Suprapubic skin (tissue), 4 donors: ENCODE measurements around the gene MCAT. TPM values are rescaled to one million over a fixed set of nuclear protein-coding genes. Genes with fewer than 3 reads are reported as not detected.
A peak's percentile ranks its signal among the peaks of the same experiment; 100 is the strongest.

Experiments
- DNase-seq, 2 donors: peaks; one replicate each; pipeline ENCODE4 v3.0.0-alpha.2; 2019; ENCODE audit warnings: low spot score in 2 of 2
- H3K27ac ChIP-seq: fragments of 200-600 bp; sonication (generic); one replicate; pipeline ENCODE4 v1.5.1; 2019
- H3K27me3 ChIP-seq: fragments of 200-600 bp; sonication (generic); one replicate; pipeline ENCODE4 v1.5.1; 2019
- H3K36me3 ChIP-seq: fragments of 200-600 bp; sonication (generic); one replicate; pipeline ENCODE4 v1.5.1; 2019
- H3K4me1 ChIP-seq: fragments of 200-600 bp; sonication (generic); one replicate; pipeline ENCODE4 v1.5.1; 2019
- H3K4me3 ChIP-seq: fragments of 200-600 bp; sonication (generic); one replicate; pipeline ENCODE4 v1.5.1; 2019; ENCODE audit warnings: mild to moderate bottlenecking
- H3K9me3 ChIP-seq: fragments of 200-600 bp; sonication (generic); one replicate; pipeline ENCODE4 v1.5.1; 2019
- EP300 ChIP-seq: sonication (generic); formaldehyde crosslinking; IDR thresholded peaks from one replicate; pipeline ENCODE4 v1.6.1; 2017; ENCODE audit warnings: antibody characterized with exemption
- POLR2A ChIP-seq, 2 donors: fragments of 450-650 bp; IDR thresholded peaks; one replicate each; pipeline ENCODE4 v1.6.1; 2017; ENCODE audit warnings: antibody characterized with exemption in 2 of 2, mild to moderate bottlenecking in 2 of 2, moderate library complexity in 2 of 2
- POLR2AphosphoS5 ChIP-seq, 3 donors: sonication (generic); formaldehyde crosslinking; IDR thresholded peaks; one replicate each; pipeline ENCODE4 v1.6.1; 2017; ENCODE audit warnings: antibody characterized with exemption in 3 of 3
- whole genome bisulfite sequencing: methylation state at CpG from one replicate; pipeline ENCODE4 v1.1.5; 2018; 5-methylcytosine and 5-hydroxymethylcytosine counted together
- total RNA-seq, 4 donors: library from RNA; depleted of rRNA; stranded (reverse); fragments of >200 nt; gene quantifications; one replicate each; pipeline ENCODE4 v1.1.0, GENCODE V29; 2016
- TF ChIP-seq, protein P1 (sequence below), 2 donors: fragments of 200-600 bp in 1 of 2; fragments of 450-650 bp in 1 of 2; sonication (generic) in 1 of 2; IDR thresholded peaks; one replicate each; pipeline ENCODE4 v1.5.1; 2016 to 2019; ENCODE audit warnings: antibody characterized with exemption in 2 of 2, mild to moderate bottlenecking in 1 of 2, moderate library complexity in 1 of 2

MCAT gene
- total RNA-seq, 4 donors from 2014 or later, result 21.1 to 38.0 (median 25.2) TPM

DNA sequence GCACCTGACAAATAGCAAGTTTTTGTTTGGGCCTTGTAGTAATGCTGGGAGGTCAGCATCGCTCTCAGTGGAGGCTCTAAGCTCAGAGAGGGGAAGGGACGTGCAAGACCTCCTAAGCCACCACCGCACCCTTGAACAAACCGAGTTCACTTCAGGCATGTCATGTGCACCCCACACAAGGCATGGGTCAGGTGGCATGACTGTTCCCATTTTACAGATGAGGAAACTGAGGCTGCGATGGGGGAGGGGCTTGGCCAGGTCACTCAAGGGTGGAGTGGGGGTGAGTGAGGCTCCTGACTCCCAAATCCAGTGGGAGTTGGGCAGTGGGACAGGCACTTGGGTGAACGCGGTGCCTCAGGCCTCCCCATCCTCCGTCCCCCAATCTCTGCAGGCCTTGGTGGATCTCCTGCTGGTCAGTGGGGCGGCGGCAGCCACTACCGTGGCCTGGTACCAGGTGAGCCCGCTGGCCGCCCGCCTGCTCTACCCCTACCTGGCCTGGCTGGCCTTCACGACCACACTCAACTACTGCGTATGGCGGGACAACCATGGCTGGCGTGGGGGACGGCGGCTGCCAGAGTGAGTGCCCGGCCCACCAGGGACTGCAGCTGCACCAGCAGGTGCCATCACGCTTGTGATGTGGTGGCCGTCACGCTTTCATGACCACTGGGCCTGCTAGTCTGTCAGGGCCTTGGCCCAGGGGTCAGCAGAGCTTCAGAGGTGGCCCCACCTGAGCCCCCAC, 19.4 kb upstream of the MCAT start:
- H3K4me3 ChIP-seq, result no peak overlapping the region
- WGBS, result 91% methylated on average over 7 of the region's 24 CpGs
- H3K27me3 ChIP-seq, result no peaks in the 10 kb centered on the region
- H3K4me1 ChIP-seq, result peaks cover 53% of the 10 kb centered on the region
- no peaks in the 10 kb centered on the region for H3K9me3 ChIP-seq
- no peak for DNase-seq
- H3K27ac ChIP-seq, result no peak overlapping the region
- H3K36me3 ChIP-seq, result peaks cover 39% of the 10 kb centered on the region
- TF ChIP-seq POLR2A (IDR thresholded peaks at IDR 0.05), result no peak
- TF ChIP-seq, protein P1, sequence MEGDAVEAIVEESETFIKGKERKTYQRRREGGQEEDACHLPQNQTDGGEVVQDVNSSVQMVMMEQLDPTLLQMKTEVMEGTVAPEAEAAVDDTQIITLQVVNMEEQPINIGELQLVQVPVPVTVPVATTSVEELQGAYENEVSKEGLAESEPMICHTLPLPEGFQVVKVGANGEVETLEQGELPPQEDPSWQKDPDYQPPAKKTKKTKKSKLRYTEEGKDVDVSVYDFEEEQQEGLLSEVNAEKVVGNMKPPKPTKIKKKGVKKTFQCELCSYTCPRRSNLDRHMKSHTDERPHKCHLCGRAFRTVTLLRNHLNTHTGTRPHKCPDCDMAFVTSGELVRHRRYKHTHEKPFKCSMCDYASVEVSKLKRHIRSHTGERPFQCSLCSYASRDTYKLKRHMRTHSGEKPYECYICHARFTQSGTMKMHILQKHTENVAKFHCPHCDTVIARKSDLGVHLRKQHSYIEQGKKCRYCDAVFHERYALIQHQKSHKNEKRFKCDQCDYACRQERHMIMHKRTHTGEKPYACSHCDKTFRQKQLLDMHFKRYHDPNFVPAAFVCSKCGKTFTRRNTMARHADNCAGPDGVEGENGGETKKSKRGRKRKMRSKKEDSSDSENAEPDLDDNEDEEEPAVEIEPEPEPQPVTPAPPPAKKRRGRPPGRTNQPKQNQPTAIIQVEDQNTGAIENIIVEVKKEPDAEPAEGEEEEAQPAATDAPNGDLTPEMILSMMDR (IDR thresholded peaks at IDR 0.05), result no peak

DNA sequence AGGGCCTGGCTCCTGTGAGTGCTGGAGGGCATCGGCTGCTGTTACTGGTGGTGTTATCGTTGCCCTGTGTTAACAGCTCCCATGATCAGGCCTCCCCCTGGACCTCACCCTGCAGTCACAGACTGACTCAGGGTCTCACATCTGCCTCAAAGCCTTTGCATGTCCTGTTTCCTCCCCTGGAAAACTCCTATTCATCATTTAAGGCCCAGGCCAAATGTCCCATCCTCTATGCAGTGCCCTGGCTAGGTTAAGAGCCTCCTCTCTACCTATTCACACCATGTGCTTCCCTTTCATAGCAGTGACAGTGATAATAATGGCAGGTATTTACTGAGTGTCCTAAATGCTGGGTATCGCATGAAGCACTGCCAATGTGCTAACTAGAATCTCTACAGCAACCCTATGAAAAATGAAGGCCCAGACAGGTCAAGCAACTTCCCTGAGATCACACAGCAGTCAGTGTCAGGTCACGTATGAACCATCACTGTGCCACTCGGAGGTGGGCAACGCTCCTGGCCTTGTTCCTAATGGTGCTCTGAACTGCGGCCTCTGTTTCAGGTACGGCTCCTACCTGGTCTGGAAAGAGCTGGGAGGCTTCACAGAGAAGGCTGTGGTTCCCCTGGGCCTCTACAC, 17.4 kb upstream of the MCAT start:
- no peaks in the 10 kb centered on the region for H3K9me3 ChIP-seq
- WGBS, result 96% methylated on average over 8 of the region's 8 CpGs
- no peak overlapping the region for H3K27ac ChIP-seq
- TF ChIP-seq POLR2A (IDR thresholded peaks at IDR 0.05) (no peak), POLR2AphosphoS5 (IDR thresholded peaks at IDR 0.05) (no peak), EP300 (no peak)
- TF ChIP-seq, protein P1 (IDR thresholded peaks at IDR 0.05), result no peak
- DNase-seq, result no peak
- peaks cover 31% of the 10 kb centered on the region for H3K36me3 ChIP-seq
- H3K4me1 ChIP-seq, result peaks cover 69% of the 10 kb centered on the region
- no peaks in the 10 kb centered on the region for H3K27me3 ChIP-seq
- no peak overlapping the region for H3K4me3 ChIP-seq

DNA sequence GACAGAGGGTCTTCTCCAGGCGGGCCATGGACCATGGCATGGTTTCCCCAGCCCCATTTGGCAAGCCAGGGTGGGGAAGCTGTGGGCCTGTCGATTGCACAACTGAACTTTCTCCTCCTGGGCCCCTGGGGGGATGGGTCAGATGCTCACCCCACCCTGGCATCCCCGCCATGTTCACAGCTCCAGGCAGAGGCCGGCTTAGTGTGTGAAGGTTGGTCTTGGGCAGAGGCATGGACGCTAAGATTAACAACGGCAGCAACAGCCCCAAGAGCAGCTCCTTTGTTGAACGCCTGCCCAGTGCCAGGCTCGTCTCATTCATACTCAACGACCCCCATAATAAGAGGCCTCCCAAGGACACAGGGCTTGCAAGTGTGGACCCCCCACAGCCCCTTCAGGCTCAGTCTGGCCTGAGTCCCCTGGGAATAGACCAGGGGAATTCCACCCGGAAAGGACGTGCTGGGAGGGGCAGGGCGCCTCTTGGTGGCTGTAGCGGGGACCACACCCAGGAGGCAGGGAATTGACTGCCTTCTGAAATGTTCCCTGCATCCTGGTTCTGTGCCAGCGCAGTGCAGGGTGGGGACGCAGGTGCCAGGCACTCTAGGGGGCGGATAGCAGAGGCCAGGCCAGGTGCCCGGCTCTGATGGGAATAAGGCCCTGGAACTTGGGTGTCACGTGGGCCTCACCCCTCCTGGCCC, 16.4 kb upstream of the MCAT start:
- no peak for DNase-seq
- TF ChIP-seq EP300, result no peak
- TF ChIP-seq, protein P1 (IDR thresholded peaks at IDR 0.05), result peak; percentile 23 to 56
- Histone ChIP-seq H3K4me1 (peaks cover 75% of the 10 kb centered on the region), H3K27me3 (no peaks in the 10 kb centered on the region), H3K36me3 (peaks cover 31% of the 10 kb centered on the region), H3K27ac (no peak overlapping the region), H3K9me3 (no peaks in the 10 kb centered on the region), H3K4me3 (no peak overlapping the region)
- WGBS, result 20% methylated on average over 2 of the region's 18 CpGs

DNA sequence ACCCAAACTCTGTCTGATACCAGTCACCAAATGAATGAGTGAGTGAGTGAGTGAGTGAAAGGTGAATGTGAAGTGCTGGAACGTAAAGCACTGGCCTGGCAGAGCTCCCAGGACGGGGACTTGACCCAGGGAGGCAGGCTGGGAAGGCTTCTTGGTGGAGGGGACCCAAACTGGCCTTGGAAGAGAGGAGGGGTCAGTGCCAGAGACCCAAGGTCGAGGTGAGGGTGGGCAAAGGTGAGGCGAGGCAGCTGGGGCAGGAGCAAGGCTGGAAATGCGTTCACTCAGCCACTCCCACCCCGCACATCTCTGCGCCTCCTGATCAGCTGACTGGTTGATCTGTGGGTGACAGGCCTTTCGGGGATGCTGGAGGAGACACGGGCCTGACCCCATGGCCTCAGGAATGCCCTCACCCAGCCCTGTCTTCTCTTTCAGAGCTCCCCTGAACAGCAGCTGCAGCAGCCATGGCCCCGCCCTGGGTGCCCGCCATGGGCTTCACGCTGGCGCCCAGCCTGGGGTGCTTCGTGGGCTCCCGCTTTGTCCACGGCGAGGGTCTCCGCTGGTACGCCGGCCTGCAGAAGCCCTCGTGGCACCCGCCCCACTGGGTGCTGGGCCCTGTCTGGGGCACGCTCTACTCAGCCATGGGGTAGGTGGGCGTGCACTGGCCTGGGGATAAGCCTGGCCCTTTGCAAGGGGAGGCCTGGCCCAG, 15.7 kb upstream of the MCAT start:
- H3K27ac ChIP-seq, result no peak overlapping the region
- H3K4me1 ChIP-seq, result peaks cover 75% of the 10 kb centered on the region
- no peak overlapping the region for H3K4me3 ChIP-seq
- no peaks in the 10 kb centered on the region for H3K27me3 ChIP-seq
- 84% methylated on average over 18 of the region's 24 CpGs for WGBS
- peaks cover 31% of the 10 kb centered on the region for H3K36me3 ChIP-seq
- DNase-seq, result no peak
- TF ChIP-seq EP300 (no peak), POLR2AphosphoS5 (IDR thresholded peaks at IDR 0.05) (no peak), POLR2A (IDR thresholded peaks at IDR 0.05) (no peak)
- TF ChIP-seq, protein P1 (IDR thresholded peaks at IDR 0.05), result no peak
- no peaks in the 10 kb centered on the region for H3K9me3 ChIP-seq
